ENCODE data around the gene ZNF750.

Gene ZNF750

DNA sequence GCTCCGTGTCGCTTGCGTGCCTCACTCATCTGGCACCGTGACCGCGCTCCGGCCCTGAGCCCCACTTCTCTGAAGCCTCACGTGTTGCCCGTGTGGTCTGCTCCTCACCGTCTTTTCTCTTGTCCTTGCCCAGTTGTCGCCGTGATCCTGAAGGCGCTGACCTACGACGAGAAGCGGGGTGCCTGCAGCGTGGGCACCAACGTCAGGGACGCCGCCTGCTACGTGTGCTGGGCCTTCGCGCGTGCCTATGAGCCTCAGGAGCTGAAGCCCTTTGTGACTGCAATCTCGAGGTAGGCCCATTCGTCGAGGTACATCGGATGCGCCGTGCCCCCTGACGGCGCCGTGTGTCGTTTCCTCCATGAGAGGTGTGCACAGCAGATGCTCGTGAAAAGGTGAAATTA is 30.3 kb upstream of the ZNF750 start:
- Histone ChIP-seq H3K9me3 (replicated peaks; ENCODE audit: insufficient read depth, low read length) (no peaks in the 10 kb centered on the region), H3K4me3 (ENCODE audit: low read length) (no peak overlapping the region), H2AFZ (ENCODE audit: low read length) (no peak overlapping the region), H3K4me1 (ENCODE audit: low read length) (no peaks in the 10 kb centered on the region), H4K20me1 (ENCODE audit: insufficient read depth, low read length) (no peaks in the 10 kb centered on the region), H3K9me2 (replicated peaks; ENCODE audit: insufficient read depth, low read length) (no peaks in the 10 kb centered on the region), H3K4me2 (ENCODE audit: low read depth, low read length) (no peak overlapping the region), H3K36me3 (replicated peaks; ENCODE audit: insufficient read depth, low read length) (no peaks in the 10 kb centered on the region), H3F3A (ENCODE audit: insufficient read depth, low read length) (no peaks in the 10 kb centered on the region), H3K79me2 (ENCODE audit: low read length) (peaks cover 19% of the 10 kb centered on the region), H3K27ac (ENCODE audit: low read length) (no peak overlapping the region), H3K27me3 (replicated peaks; ENCODE audit: insufficient read depth, low read length) (no peaks in the 10 kb centered on the region), H3K9ac (ENCODE audit: low read length) (no peak overlapping the region)
- DNase-seq, result no peak
- TF ChIP-seq, protein P1, sequence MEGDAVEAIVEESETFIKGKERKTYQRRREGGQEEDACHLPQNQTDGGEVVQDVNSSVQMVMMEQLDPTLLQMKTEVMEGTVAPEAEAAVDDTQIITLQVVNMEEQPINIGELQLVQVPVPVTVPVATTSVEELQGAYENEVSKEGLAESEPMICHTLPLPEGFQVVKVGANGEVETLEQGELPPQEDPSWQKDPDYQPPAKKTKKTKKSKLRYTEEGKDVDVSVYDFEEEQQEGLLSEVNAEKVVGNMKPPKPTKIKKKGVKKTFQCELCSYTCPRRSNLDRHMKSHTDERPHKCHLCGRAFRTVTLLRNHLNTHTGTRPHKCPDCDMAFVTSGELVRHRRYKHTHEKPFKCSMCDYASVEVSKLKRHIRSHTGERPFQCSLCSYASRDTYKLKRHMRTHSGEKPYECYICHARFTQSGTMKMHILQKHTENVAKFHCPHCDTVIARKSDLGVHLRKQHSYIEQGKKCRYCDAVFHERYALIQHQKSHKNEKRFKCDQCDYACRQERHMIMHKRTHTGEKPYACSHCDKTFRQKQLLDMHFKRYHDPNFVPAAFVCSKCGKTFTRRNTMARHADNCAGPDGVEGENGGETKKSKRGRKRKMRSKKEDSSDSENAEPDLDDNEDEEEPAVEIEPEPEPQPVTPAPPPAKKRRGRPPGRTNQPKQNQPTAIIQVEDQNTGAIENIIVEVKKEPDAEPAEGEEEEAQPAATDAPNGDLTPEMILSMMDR (IDR thresholded peaks at IDR 0.05; ENCODE audit: low read length), result no peak
- no peak for TF ChIP-seq EZH2phosphoT487 (IDR thresholded peaks at IDR 0.05; ENCODE audit: low read length)
- TF ChIP-seq EZH2 (optimal IDR thresholded peaks at IDR 0.05; ENCODE audit: low read depth, low read length), result no peak

DNA sequence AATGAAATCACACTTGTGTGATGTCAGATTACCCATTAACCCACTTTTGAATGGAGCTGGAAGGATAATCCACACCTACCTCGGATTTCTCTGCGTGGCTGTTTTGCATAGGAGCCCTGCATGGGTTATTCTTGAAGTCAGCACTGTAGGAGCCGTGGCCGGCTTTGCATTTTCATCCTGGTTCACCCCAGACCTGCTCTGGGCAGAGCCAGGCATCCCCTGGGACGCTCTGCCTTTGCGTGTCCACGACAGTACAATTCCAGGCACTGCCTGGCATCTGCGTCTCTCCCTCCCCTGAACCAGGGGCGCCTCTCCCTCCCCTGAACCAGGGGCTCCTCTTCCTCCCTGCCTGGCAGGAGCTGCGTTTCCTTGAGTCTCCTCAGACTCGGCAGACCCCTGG is 29.7 kb upstream of the ZNF750 start:
- no peak overlapping the region for H2AFZ ChIP-seq (ENCODE audit: low read length)
- no peaks in the 10 kb centered on the region for H4K20me1 ChIP-seq (ENCODE audit: insufficient read depth, low read length)
- H3K4me3 ChIP-seq (ENCODE audit: low read length), result no peak overlapping the region
- no peak for DNase-seq
- H3K4me1 ChIP-seq (ENCODE audit: low read length), result peaks cover 5% of the 10 kb centered on the region
- H3K79me2 ChIP-seq (ENCODE audit: low read length), result peaks cover 19% of the 10 kb centered on the region
- H3K9ac ChIP-seq (ENCODE audit: low read length), result no peak overlapping the region
- TF ChIP-seq EZH2phosphoT487 (IDR thresholded peaks at IDR 0.05; ENCODE audit: low read length) (no peak), EZH2 (optimal IDR thresholded peaks at IDR 0.05; ENCODE audit: low read depth, low read length) (no peak)
- TF ChIP-seq, protein P1 (IDR thresholded peaks at IDR 0.05; ENCODE audit: low read length), result no peak
- H3K9me2 ChIP-seq (replicated peaks; ENCODE audit: insufficient read depth, low read length), result no peaks in the 10 kb centered on the region
- peaks cover 2% of the 10 kb centered on the region for H3F3A ChIP-seq (ENCODE audit: insufficient read depth, low read length)
- no peaks in the 10 kb centered on the region for H3K9me3 ChIP-seq (replicated peaks; ENCODE audit: insufficient read depth, low read length)
- H3K4me2 ChIP-seq (ENCODE audit: low read depth, low read length), result no peak overlapping the region
- no peaks in the 10 kb centered on the region for H3K36me3 ChIP-seq (replicated peaks; ENCODE audit: insufficient read depth, low read length)
- no peaks in the 10 kb centered on the region for H3K27me3 ChIP-seq (replicated peaks; ENCODE audit: insufficient read depth, low read length)
- no peak overlapping the region for H3K27ac ChIP-seq (ENCODE audit: low read length)

DNA sequence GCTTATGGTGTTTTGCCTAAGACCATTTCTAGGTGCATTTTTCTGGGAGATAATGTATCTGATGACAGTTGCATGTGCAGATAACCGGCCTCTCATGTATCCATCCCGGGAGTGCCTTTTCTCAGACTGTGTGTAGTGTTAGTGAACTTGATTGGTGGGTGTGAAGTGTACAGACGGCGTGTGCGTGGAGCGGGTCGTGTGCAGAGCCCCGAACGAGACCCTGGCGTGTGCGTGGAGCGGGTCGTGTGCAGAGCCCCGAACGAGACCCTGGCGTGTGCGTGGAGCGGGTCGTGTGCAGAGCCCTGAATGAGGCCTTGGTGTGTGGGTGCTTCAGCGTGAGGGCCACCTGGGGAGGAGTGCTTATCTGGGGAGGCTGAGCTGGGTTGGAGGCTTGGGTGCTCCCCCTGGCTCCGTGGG is 28.9 kb upstream of the ZNF750 start:
- Histone ChIP-seq H4K20me1 (ENCODE audit: insufficient read depth, low read length) (no peaks in the 10 kb centered on the region), H3K9me2 (replicated peaks; ENCODE audit: insufficient read depth, low read length) (no peaks in the 10 kb centered on the region), H3K27me3 (replicated peaks; ENCODE audit: insufficient read depth, low read length) (no peaks in the 10 kb centered on the region), H2AFZ (ENCODE audit: low read length) (no peak overlapping the region), H3K4me3 (ENCODE audit: low read length) (no peak overlapping the region), H3K4me2 (ENCODE audit: low read depth, low read length) (no peak overlapping the region), H3K27ac (ENCODE audit: low read length) (no peak overlapping the region), H3K9me3 (replicated peaks; ENCODE audit: insufficient read depth, low read length) (no peaks in the 10 kb centered on the region), H3K79me2 (ENCODE audit: low read length) (peaks cover 17% of the 10 kb centered on the region), H3F3A (ENCODE audit: insufficient read depth, low read length) (peaks cover 10% of the 10 kb centered on the region), H3K4me1 (ENCODE audit: low read length) (peaks cover 12% of the 10 kb centered on the region), H3K36me3 (replicated peaks; ENCODE audit: insufficient read depth, low read length) (no peaks in the 10 kb centered on the region), H3K9ac (ENCODE audit: low read length) (no peak overlapping the region)
- no peak for TF ChIP-seq EZH2 (optimal IDR thresholded peaks at IDR 0.05; ENCODE audit: low read depth, low read length)
- TF ChIP-seq, protein P1 (IDR thresholded peaks at IDR 0.05; ENCODE audit: low read length), result no peak
- TF ChIP-seq EZH2phosphoT487 (IDR thresholded peaks at IDR 0.05; ENCODE audit: low read length), result no peak
- DNase-seq, result no peak

Data from MM.1S (cell line).